ENCODE measurements around the gene AGAP1. TPM values are rescaled to one million over a fixed set of nuclear protein-coding genes. Genes with fewer than 3 reads are reported as not detected.

AGAP1 gene
- total RNA-seq, 4 donors from 2014 or later, result 33.7 to 39.9 (median 35.6) TPM

GRCh38 chr2:235536711-235537110, 42.9 kb downstream of the AGAP1 start:
- peak overlapping the region in 1 of 4 donors; percentile 61 for H3K27ac ChIP-seq
- WGBS, 2 donors, result 89 to 91% methylated on average over 11 of the region's 11 CpGs
- H3K4me1 ChIP-seq, result peaks cover 0 to 61% (median 5%) of the 10 kb centered on the region in 4 donors
- no peak for DNase-seq (ENCODE audit: low spot score in 2 of 2)
- no peaks in the 10 kb centered on the region for H3K36me3 ChIP-seq
- no peaks in the 10 kb centered on the region for H3K9me3 ChIP-seq
- no peak overlapping the region for H3K4me3 ChIP-seq
- no peaks in the 10 kb centered on the region for H3K27me3 ChIP-seq
- TF ChIP-seq POLR2A (IDR thresholded peaks at IDR 0.05), result no peak
- TF ChIP-seq CTCF (IDR thresholded peaks at IDR 0.05), result no peak
- no peak for TF ChIP-seq EP300 (IDR thresholded peaks at IDR 0.05)

- no peak for DNase-seq (ENCODE audit: low spot score in 2 of 2)
- TF ChIP-seq POLR2A (IDR thresholded peaks at IDR 0.05), result no peak
- no peak for TF ChIP-seq EP300 (IDR thresholded peaks at IDR 0.05)
- TF ChIP-seq CTCF (IDR thresholded peaks at IDR 0.05), result no peak
- peaks cover 0 to 60% (median 5%) of the 10 kb centered on the region in 4 donors for H3K4me1 ChIP-seq
- no peaks in the 10 kb centered on the region for H3K36me3 ChIP-seq
- H3K27me3 ChIP-seq, result no peaks in the 10 kb centered on the region
- H3K9me3 ChIP-seq, result no peaks in the 10 kb centered on the region
- H3K27ac ChIP-seq, result peak overlapping the region in 3 of 4 donors; percentile 22 to 61 (median 22)
- WGBS, 2 donors, result 85 to 87% methylated on average over 7 of the region's 7 CpGs
- no peak overlapping the region for H3K4me3 ChIP-seq
These were observed 43.3 kb downstream of the AGAP1 start for GRCh38 chr2:235537186-235537585.

DNA sequence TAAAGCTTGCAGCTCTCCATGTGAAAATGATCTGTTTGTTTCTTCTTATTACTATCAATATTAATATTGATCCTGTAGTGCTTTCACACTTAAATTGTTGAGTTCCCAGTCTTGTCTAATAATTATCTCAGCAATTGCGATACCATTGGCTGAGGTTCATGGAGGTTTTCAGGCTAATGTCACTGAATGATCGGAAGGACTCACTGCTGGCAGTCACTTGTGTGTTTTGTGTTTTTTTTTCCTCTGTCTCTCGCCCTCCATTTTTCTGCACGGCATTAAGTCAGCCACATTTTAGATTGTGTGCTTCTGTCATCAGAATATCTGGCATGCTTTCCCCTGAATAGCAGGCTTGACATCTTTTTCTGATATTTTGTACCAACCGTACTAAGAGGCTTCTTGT, 43.7 kb downstream of the AGAP1 start:
- Histone ChIP-seq H3K4me3 (no peak overlapping the region), H3K27ac (peak overlapping the region in 2 of 4 donors; percentile 22 to 61), H3K4me1 (peaks cover 0 to 55% (median 5%) of the 10 kb centered on the region in 4 donors), H3K36me3 (no peaks in the 10 kb centered on the region), H3K27me3 (no peaks in the 10 kb centered on the region), H3K9me3 (no peaks in the 10 kb centered on the region)
- TF ChIP-seq CTCF (IDR thresholded peaks at IDR 0.05) (no peak), POLR2A (IDR thresholded peaks at IDR 0.05) (no peak), EP300 (IDR thresholded peaks at IDR 0.05) (no peak)
- DNase-seq (ENCODE audit: low spot score in 2 of 2), result no peak
- 42 to 44% methylated on average over 5 of the region's 5 CpGs for WGBS, 2 donors

DNA sequence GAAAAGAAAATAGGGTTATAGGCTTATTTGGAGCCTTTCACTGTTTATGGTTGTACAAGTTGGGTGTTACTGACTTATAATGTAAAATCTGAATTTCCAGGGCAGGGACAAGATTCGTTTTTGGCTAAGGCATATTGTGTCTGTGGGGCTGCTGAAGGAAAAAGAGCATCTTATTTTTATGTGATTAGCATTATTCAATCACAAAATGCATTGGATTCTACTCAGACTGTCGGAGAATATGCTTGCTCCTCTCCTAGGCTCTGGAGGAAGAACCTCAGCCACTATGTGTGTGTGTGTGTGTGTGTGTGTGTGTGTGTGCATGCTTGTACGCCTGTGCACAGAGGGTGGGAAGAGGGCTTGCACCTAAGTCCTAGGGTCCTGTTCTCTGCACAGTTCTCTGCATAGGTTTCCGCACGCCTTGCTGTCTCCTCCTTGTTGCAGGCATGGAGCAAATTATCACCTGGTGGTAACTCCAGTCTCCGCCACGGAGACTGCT, 44.3 kb downstream of the AGAP1 start:
- no peak for TF ChIP-seq CTCF (IDR thresholded peaks at IDR 0.05)
- no peak for TF ChIP-seq EP300 (IDR thresholded peaks at IDR 0.05)
- no peak for TF ChIP-seq POLR2A (IDR thresholded peaks at IDR 0.05)
- no peaks in the 10 kb centered on the region for H3K9me3 ChIP-seq
- H3K4me3 ChIP-seq, result no peak overlapping the region
- H3K4me1 ChIP-seq, result peaks cover 0 to 52% (median 3%) of the 10 kb centered on the region in 4 donors
- no peaks in the 10 kb centered on the region for H3K27me3 ChIP-seq
- H3K27ac ChIP-seq, result peak overlapping the region in 2 of 4 donors; percentile 22 to 61
- no peaks in the 10 kb centered on the region for H3K36me3 ChIP-seq
- WGBS, 2 donors, result 73 to 79% methylated on average over 7 of the region's 7 CpGs
- DNase-seq (ENCODE audit: low spot score in 2 of 2), result no peak

GRCh38 chr2:235538981-235539380, 45.1 kb downstream of the AGAP1 start:
- TF ChIP-seq POLR2A (IDR thresholded peaks at IDR 0.05) (no peak), EP300 (IDR thresholded peaks at IDR 0.05) (no peak), CTCF (IDR thresholded peaks at IDR 0.05) (no peak)
- WGBS, 2 donors, result 82 to 86% methylated on average over 5 of the region's 5 CpGs
- H3K4me1 ChIP-seq, result peaks cover 0 to 52% (median under 1%) of the 10 kb centered on the region in 4 donors

More at GRCh38 chr2:235538981-235539380, 45.1 kb downstream of the AGAP1 start:
- Histone ChIP-seq H3K27ac (no peak overlapping the region), H3K36me3 (no peaks in the 10 kb centered on the region), H3K4me3 (no peak overlapping the region), H3K9me3 (no peaks in the 10 kb centered on the region), H3K27me3 (no peaks in the 10 kb centered on the region)
- DNase-seq (ENCODE audit: low spot score in 2 of 2), result no peak
